Astrocyte (in vitro differentiated cells and primary cell): ENCODE measurements around the gene ATXN1. TPM values are rescaled to one million over a fixed set of nuclear protein-coding genes. Genes with fewer than 3 reads are reported as not detected.
A peak's percentile ranks its signal among the peaks of the same experiment; 100 is the strongest.

Source experiments
- DNase-seq: peaks from one replicate; pipeline ENCODE4 v3.0.0-alpha.2; 2010; ENCODE audit warnings: low read depth
- FAIRE-seq: peaks from 2 replicates; lab custom pipeline; 2011; peaks lifted over from hg19 to GRCh38; lab: Jason Lieb, UNC
- H2AFZ ChIP-seq: 2 replicates; pipeline ENCODE4 v1.6.0; 2012; ENCODE audit warnings: low read depth, low read length, inconsistent platforms
- H3K27ac ChIP-seq: 2 replicates; pipeline ENCODE4 v1.5.1; 2011; ENCODE audit warnings: low read depth, low read length, inconsistent platforms
- H3K27me3 ChIP-seq: 2 replicates; pipeline ENCODE4 v1.6.0; 2011; ENCODE audit warnings: low read length, inconsistent platforms; ENCODE audit not compliant: insufficient read depth
- H3K36me3 ChIP-seq: 2 replicates; pipeline ENCODE4 v1.5.1; 2011; ENCODE audit warnings: low read length, inconsistent platforms; ENCODE audit not compliant: insufficient read depth
- H3K4me1 ChIP-seq: 2 replicates; pipeline ENCODE4 v1.5.1; 2011; ENCODE audit warnings: low read length, inconsistent platforms; ENCODE audit not compliant: insufficient read depth
- H3K4me2 ChIP-seq: 2 replicates; pipeline ENCODE4 v1.6.0; 2012; ENCODE audit warnings: low read length, inconsistent platforms
- H3K4me3 ChIP-seq: 2 replicates; pipeline ENCODE4 v1.5.1; 2011; ENCODE audit warnings: low read depth, mild to moderate bottlenecking, low read length, inconsistent platforms; ENCODE audit not compliant: insufficient read depth
- H3K79me2 ChIP-seq: 2 replicates; pipeline ENCODE4 v1.6.0; 2012; ENCODE audit warnings: mild to moderate bottlenecking, low read length, inconsistent platforms; ENCODE audit not compliant: insufficient read depth
- H3K9ac ChIP-seq: 2 replicates; pipeline ENCODE4 v1.6.0; 2012; ENCODE audit warnings: mild to moderate bottlenecking, low read length, inconsistent platforms
- H3K9me3 ChIP-seq: 2 replicates; pipeline ENCODE4 v1.5.1; 2012; ENCODE audit warnings: low read depth, mild to moderate bottlenecking, low read length, inconsistent platforms; ENCODE audit not compliant: insufficient read depth
- H4K20me1 ChIP-seq: 2 replicates; pipeline ENCODE4 v1.6.0; 2012; ENCODE audit warnings: low read length, inconsistent platforms; ENCODE audit not compliant: insufficient read depth
- H3K27ac Mint-ChIP-seq: one replicate; pipeline ENCODE4 v1.8.0; 2021; ENCODE audit warnings: mild to moderate bottlenecking, mixed read lengths; ENCODE audit not compliant: unreplicated experiment
- H3K27me3 Mint-ChIP-seq: one replicate; pipeline ENCODE4 v1.8.0; 2021; ENCODE audit warnings: low read depth, mixed read lengths; ENCODE audit not compliant: unreplicated experiment
- H3K36me3 Mint-ChIP-seq: one replicate; pipeline ENCODE4 v1.8.0; 2021; ENCODE audit warnings: low read depth, mixed read lengths; ENCODE audit not compliant: unreplicated experiment
- H3K4me1 Mint-ChIP-seq: one replicate; pipeline ENCODE4 v1.8.0; 2021; ENCODE audit warnings: low read depth, mixed read lengths; ENCODE audit not compliant: unreplicated experiment
- H3K4me3 Mint-ChIP-seq: one replicate; pipeline ENCODE4 v1.8.0; 2021; ENCODE audit warnings: mild to moderate bottlenecking, moderate library complexity, mixed read lengths; ENCODE audit not compliant: unreplicated experiment
- H3K9me3 Mint-ChIP-seq: one replicate; pipeline ENCODE4 v1.8.0; 2021; ENCODE audit warnings: mild to moderate bottlenecking, mixed read lengths; ENCODE audit not compliant: unreplicated experiment
- EZH2 ChIP-seq: IDR thresholded peaks from 2 replicates; pipeline ENCODE4 v1.6.1; 2012; ENCODE audit warnings: mild to moderate bottlenecking, low read length, inconsistent platforms; ENCODE audit not compliant: insufficient read depth
- total RNA-seq: library from RNA; stranded (reverse); gene quantifications from 2 replicates; pipeline ENCODE4 v1.2.1, GENCODE V29; 2021
- TF ChIP-seq, protein P1 (sequence below): IDR thresholded peaks from 2 replicates; pipeline ENCODE4 v1.5.1; 2011; ENCODE audit warnings: low read depth, mild to moderate bottlenecking, inconsistent platforms, low read length, moderate library complexity; ENCODE audit not compliant: insufficient read depth

Gene ATXN1
- total RNA-seq, 1 donor from 2014 or later, result 70.9 TPM

DNA sequence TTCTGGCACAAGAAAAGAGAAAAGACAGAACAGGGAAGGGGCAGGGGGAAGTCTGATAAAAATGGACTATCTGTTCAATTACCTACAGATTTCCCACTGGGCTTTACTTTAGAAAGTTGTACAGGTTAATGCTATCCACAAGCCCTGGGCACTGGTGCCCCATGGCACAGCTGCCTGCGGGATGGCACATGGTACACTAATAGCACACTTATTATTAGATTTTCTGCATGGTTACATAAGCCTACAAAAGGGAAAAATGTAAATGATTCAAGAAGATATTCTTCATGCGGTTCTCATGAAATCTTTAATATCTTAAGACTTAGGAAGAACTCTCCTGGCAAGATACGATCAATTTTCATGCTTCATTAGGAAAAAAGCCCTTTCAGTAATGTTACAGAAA is 385.4 kb downstream of the ATXN1 start:
- H3K9ac ChIP-seq, result no peak overlapping the region
- H3K27me3 ChIP-seq, result no peaks in the 10 kb centered on the region
- no peaks in the 10 kb centered on the region for H3K9me3 ChIP-seq
- Mint-ChIP-seq H3K9me3 (no peaks in the 10 kb centered on the region), H3K4me1 (peaks cover 21% of the 10 kb centered on the region), H3K27ac (no peak overlapping the region), H3K36me3 (peaks cover 14% of the 10 kb centered on the region), H3K4me3 (no peak overlapping the region), H3K27me3 (no peaks in the 10 kb centered on the region)
- H2AFZ ChIP-seq, result no peak overlapping the region
- H3K4me2 ChIP-seq, result no peak overlapping the region
- peaks cover 55% of the 10 kb centered on the region for H4K20me1 ChIP-seq
- DNase-seq, result no peak
- FAIRE-seq, result no peak
- no peaks in the 10 kb centered on the region for H3K79me2 ChIP-seq
- TF ChIP-seq, protein P1, sequence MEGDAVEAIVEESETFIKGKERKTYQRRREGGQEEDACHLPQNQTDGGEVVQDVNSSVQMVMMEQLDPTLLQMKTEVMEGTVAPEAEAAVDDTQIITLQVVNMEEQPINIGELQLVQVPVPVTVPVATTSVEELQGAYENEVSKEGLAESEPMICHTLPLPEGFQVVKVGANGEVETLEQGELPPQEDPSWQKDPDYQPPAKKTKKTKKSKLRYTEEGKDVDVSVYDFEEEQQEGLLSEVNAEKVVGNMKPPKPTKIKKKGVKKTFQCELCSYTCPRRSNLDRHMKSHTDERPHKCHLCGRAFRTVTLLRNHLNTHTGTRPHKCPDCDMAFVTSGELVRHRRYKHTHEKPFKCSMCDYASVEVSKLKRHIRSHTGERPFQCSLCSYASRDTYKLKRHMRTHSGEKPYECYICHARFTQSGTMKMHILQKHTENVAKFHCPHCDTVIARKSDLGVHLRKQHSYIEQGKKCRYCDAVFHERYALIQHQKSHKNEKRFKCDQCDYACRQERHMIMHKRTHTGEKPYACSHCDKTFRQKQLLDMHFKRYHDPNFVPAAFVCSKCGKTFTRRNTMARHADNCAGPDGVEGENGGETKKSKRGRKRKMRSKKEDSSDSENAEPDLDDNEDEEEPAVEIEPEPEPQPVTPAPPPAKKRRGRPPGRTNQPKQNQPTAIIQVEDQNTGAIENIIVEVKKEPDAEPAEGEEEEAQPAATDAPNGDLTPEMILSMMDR, result no peak
- TF ChIP-seq EZH2, result no peak
- H3K36me3 ChIP-seq, result no peaks in the 10 kb centered on the region
- H3K4me1 ChIP-seq, result no peaks in the 10 kb centered on the region
- H3K27ac ChIP-seq, result no peak overlapping the region
- H3K4me3 ChIP-seq, result no peak overlapping the region

DNA sequence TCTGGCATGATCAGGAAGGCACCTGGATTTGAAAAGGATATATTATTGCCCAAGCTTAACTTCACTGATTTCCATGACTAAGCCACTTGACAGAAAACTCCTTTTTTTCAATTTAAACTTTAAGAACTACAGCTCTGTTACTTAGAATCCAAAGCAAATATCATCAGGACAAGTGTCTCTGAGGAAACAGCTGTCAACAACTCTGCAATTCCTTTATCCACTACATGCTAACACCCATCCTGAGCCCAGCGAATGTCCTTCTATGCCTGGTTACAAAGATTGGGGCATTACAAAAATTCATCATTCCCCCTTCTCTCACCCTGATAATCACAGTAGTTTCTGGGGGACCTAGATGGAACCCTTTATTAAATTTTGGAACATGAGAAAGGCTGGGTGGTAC is 386.1 kb downstream of the ATXN1 start:
- Histone ChIP-seq H3K79me2 (no peaks in the 10 kb centered on the region), H3K36me3 (no peaks in the 10 kb centered on the region), H3K4me2 (no peak overlapping the region), H3K9me3 (no peaks in the 10 kb centered on the region), H2AFZ (no peak overlapping the region), H3K27me3 (no peaks in the 10 kb centered on the region), H3K27ac (no peak overlapping the region), H3K4me3 (no peak overlapping the region), H3K4me1 (no peaks in the 10 kb centered on the region), H4K20me1 (peaks cover 55% of the 10 kb centered on the region), H3K9ac (no peak overlapping the region)
- no peaks in the 10 kb centered on the region for H3K27me3 Mint-ChIP-seq
- H3K4me1 Mint-ChIP-seq, result peaks cover 15% of the 10 kb centered on the region
- no peaks in the 10 kb centered on the region for H3K9me3 Mint-ChIP-seq
- no peak overlapping the region for H3K27ac Mint-ChIP-seq
- FAIRE-seq (no peak), DNase-seq (no peak)
- H3K4me3 Mint-ChIP-seq, result peak overlapping the region; percentile 34
- TF ChIP-seq EZH2, result no peak
- TF ChIP-seq, protein P1, result no peak
- H3K36me3 Mint-ChIP-seq, result peaks cover 14% of the 10 kb centered on the region

DNA sequence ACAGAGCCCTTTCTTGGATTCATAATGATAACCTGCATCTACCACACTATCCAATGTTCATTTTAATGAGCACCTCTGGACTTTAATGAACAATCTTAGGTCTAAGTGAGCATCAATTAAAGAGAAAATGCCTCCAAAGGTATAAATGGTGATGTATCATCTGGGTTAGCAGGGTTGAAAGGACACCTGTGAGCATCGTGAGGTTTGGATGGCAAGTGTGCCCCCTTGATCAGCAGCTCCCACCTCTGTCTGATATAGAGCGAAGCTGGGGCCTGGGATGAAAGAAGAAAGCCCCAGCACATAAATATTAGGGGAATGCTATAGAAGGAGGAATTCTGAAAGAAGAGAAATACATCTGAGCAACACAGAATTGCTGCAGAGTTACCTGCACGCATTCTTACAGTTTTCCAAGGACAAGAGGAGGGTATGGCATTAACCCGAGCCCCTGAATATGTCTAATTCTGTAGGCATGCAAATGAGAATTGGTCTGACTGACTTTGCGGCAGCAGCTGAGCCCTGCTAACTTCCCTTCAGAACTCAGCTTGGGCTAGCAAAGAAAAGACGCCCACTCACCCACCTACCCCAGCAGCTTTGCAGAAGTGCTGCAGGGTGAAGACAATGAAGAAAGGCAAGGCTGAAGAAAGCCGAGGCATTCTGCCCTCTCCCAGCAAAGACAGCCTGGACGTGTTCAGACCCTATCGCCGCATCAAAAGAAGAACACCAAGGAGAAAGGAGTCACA is 386.6 kb downstream of the ATXN1 start:
- H3K36me3 Mint-ChIP-seq, result peaks cover 17% of the 10 kb centered on the region
- H3K4me2 ChIP-seq, result no peak overlapping the region
- H3K79me2 ChIP-seq, result no peaks in the 10 kb centered on the region
- no peak overlapping the region for H3K9ac ChIP-seq
- no peaks in the 10 kb centered on the region for H3K27me3 ChIP-seq
- no peaks in the 10 kb centered on the region for H3K27me3 Mint-ChIP-seq
- H3K4me3 ChIP-seq, result no peak overlapping the region
- TF ChIP-seq, protein P1, result no peak
- no peak for TF ChIP-seq EZH2
- no peaks in the 10 kb centered on the region for H3K9me3 ChIP-seq
- H4K20me1 ChIP-seq, result peaks cover 50% of the 10 kb centered on the region
- no peaks in the 10 kb centered on the region for H3K9me3 Mint-ChIP-seq
- peaks cover 13% of the 10 kb centered on the region for H3K4me1 Mint-ChIP-seq
- H3K4me3 Mint-ChIP-seq, result peak overlapping the region; percentile 34
- FAIRE-seq (no peak), DNase-seq (no peak)
- no peaks in the 10 kb centered on the region for H3K4me1 ChIP-seq
- peak overlapping the region; percentile 41 for H3K27ac Mint-ChIP-seq
- H3K36me3 ChIP-seq, result peaks cover under 1% of the 10 kb centered on the region
- H3K27ac ChIP-seq, result no peak overlapping the region
- H2AFZ ChIP-seq, result no peak overlapping the region
